HepG2 (cell line): ENCODE results near the gene VPS18. TPM values are rescaled to one million over a fixed set of nuclear protein-coding genes. Genes with fewer than 3 reads are reported as not detected.

Source experiments
- BCLAF1 ChIP-seq: fragments of 450-650 bp; IDR thresholded peaks from 2 replicates; pipeline ENCODE4 v1.6.1; 2017; ENCODE audit warnings: mild to moderate bottlenecking
- DMTF1 ChIP-seq: sonication (generic); formaldehyde crosslinking; IDR thresholded peaks from 2 replicates; pipeline ENCODE4 v1.4.0; 2020; ENCODE audit warnings: mild to moderate bottlenecking, missing genetic modification reagents
- GLI4 ChIP-seq: sonication (generic); formaldehyde crosslinking; IDR thresholded peaks from 2 replicates; pipeline ENCODE4 v1.5.1; 2020; ENCODE audit warnings: missing genetic modification reagents, mild to moderate bottlenecking, moderate library complexity, borderline replicate concordance
- HDAC6 ChIP-seq: fragments of 200-600 bp; sonication (generic); IDR thresholded peaks from 2 replicates; pipeline ENCODE4 v1.7.0; 2017; ENCODE audit warnings: mild to moderate bottlenecking, antibody characterized with exemption, low read length, low read depth
- HNF1B ChIP-seq: sonication (generic); formaldehyde crosslinking; IDR thresholded peaks from 2 replicates; pipeline ENCODE4 v1.5.1; 2020; ENCODE audit warnings: mild to moderate bottlenecking, moderate library complexity, missing genetic modification reagents
- KDM5B ChIP-seq: sonication (generic); formaldehyde crosslinking; IDR thresholded peaks from 2 replicates; pipeline ENCODE4 v1.4.0; 2020; ENCODE audit warnings: missing genetic modification reagents, mild to moderate bottlenecking, borderline replicate concordance
- MTF1 ChIP-seq: sonication (generic); formaldehyde crosslinking; IDR thresholded peaks from 2 replicates; pipeline ENCODE4 v1.5.0; 2020; ENCODE audit warnings: missing genetic modification reagents
- MXD1 ChIP-seq: sonication (generic); formaldehyde crosslinking; IDR thresholded peaks from 2 replicates; pipeline ENCODE4 v1.4.0; 2020; ENCODE audit warnings: mild to moderate bottlenecking, missing genetic modification reagents
- NFKB2 ChIP-seq: sonication (generic); formaldehyde crosslinking; IDR thresholded peaks from 2 replicates; pipeline ENCODE4 v1.4.0; 2020; ENCODE audit warnings: missing genetic modification reagents, borderline replicate concordance
- PAX8 ChIP-seq: sonication (generic); formaldehyde crosslinking; IDR thresholded peaks from 2 replicates; pipeline ENCODE4 v1.8.0; 2022; ENCODE audit warnings: mild to moderate bottlenecking, missing genetic modification reagents, borderline replicate concordance
- SUZ12 ChIP-seq: fragments of 150-350 bp; IDR thresholded peaks from 2 replicates; pipeline ENCODE4 v1.6.1; 2014; ENCODE audit warnings: low read depth, low read length
- TFAP4 ChIP-seq: sonication (generic); IDR thresholded peaks from 2 replicates; pipeline ENCODE4 v1.6.1; 2016; ENCODE audit warnings: low read depth, borderline replicate concordance
- TFDP2 ChIP-seq: sonication (generic); formaldehyde crosslinking; IDR thresholded peaks from 2 replicates; pipeline ENCODE4 v1.4.0; 2020; ENCODE audit warnings: missing genetic modification reagents
- ZNF138 ChIP-seq: sonication (generic); formaldehyde crosslinking; IDR thresholded peaks from 2 replicates; pipeline ENCODE4 v1.5.0; 2020; ENCODE audit warnings: mild to moderate bottlenecking, low read depth, missing genetic modification reagents
- ZNF546 ChIP-seq: sonication (generic); formaldehyde crosslinking; conservative IDR thresholded peaks from 2 replicates; pipeline ENCODE4 v1.8.1; 2023; ENCODE audit warnings: mild to moderate bottlenecking, missing genetic modification reagents
- ZNF564 ChIP-seq: sonication (generic); formaldehyde crosslinking; IDR thresholded peaks from 2 replicates; pipeline ENCODE4 v1.8.1; 2023; ENCODE audit warnings: mild to moderate bottlenecking, missing genetic modification reagents
- polyA plus RNA-seq, 8 experiments: library from polyadenylated mRNA; depleted of rRNA in 3 of 8; stranded (reverse) in 7 of 8; unstranded in 1 of 8; fragments of >200 nt; fragmentation: Illumina TruSeq in 4 of 8; extraction: Trizol in 4 of 8; gene quantifications; 2 replicates each; pipeline versions ENCODE4 v1.2.1 to v1.2.3, GENCODE V29; 2011 to 2016; ENCODE audit warnings: low read depth in 4 of 8, missing spikeins in 1 of 8, mixed read lengths in 1 of 8; ENCODE audit not compliant: insufficient read depth in 1 of 8
- total RNA-seq, 5 experiments: library from RNA; depleted of rRNA; stranded (reverse); fragments of >200 nt; fragmentation: Illumina TruSeq; extraction: Trizol; gene quantifications; 2 replicates each; pipeline ENCODE4 v1.2.3, GENCODE V29; 2016; ENCODE audit warnings: low read depth in 1 of 5

VPS18 gene
- total and polyA plus RNA-seq, 2 of the 13 experiments (the other 11 are each of a cell fraction or from before 2014, with no cell fraction given) = 5.8 to 17.0 TPM

- no peak for TF ChIP-seq BCLAF1
- TF ChIP-seq KDM5B (CRISPR knock-in tag) = no peak
- 0 out of 2 replicates have a peak, but pooled peaks have one; percentile 35 for TF ChIP-seq PAX8 (CRISPR knock-in tag)
- peak; percentile 60 for TF ChIP-seq MXD1 (CRISPR knock-in tag)
- no peak for TF ChIP-seq GLI4 (CRISPR knock-in tag)
- 0 out of 2 replicates have a peak, but pooled peaks have one; percentile 20 for TF ChIP-seq TFAP4
- peak; percentile 39; the same call in 1 of the 2 replicates for TF ChIP-seq HNF1B (CRISPR knock-in tag)
- no peak for TF ChIP-seq TFDP2 (CRISPR knock-in tag)
- TF ChIP-seq DMTF1 = no peak
- no peak for TF ChIP-seq SUZ12
- no peak for TF ChIP-seq MTF1 (CRISPR knock-in tag)
- TF ChIP-seq HDAC6 = no peak
- TF ChIP-seq ZNF138 (CRISPR knock-in tag) = peak; percentile 65; the same call in 1 of the 2 replicates
- no peak for TF ChIP-seq ZNF564 (CRISPR knock-in tag)
- 0 out of 2 replicates have a peak, but pooled peaks have one; percentile 32 for TF ChIP-seq ZNF546
- TF ChIP-seq NFKB2 (CRISPR knock-in tag) = no peak; the same call in 1 of the 2 replicates
These were observed 12.1 kb downstream of the VPS18 start (continued) for GRCh38 chr15:40906091-40906990.
